HuH-7.5 (cell line): ENCODE data around the gene TMEM131L.
"Not testable (repeated sequence)": the region's sequence is repeated elsewhere in the genome, so short reads cannot be mapped to it uniquely, and the experiment has no call there.

Source experiments
- DNase-seq: peaks from one replicate; pipeline ENCODE4 v3.0.0; 2011; ENCODE audit warnings: low spot score

TMEM131L gene

GRCh38 chr4:153466081-153466948, at the start of gene TMEM131L:
Gene TMEM131L, plus strand, starts transcription at chr4:153466360. Its CDS starts 38 bp downstream, at chr4:153466398.
- peak; percentile 65 for DNase-seq

- not testable (repeated sequence) for DNase-seq
Measured at GRCh38 chr4:153416456-153416855, 49.7 kb upstream of the TMEM131L start.

- no peak for DNase-seq
Measured at GRCh38 chr4:153418121-153418520, 48.0 kb upstream of the TMEM131L start.

GRCh38 chr4:153418558-153418957, 47.6 kb upstream of the TMEM131L start:
- DNase-seq: no peak

- DNase-seq: no peak
Measured at GRCh38 chr4:153419029-153419428, 47.1 kb upstream of the TMEM131L start.

GRCh38 chr4:153419673-153420278, 46.4 kb upstream of the TMEM131L start:
- DNase-seq: no peak

GRCh38 chr4:153420361-153420760, 45.8 kb upstream of the TMEM131L start:
- no peak for DNase-seq

GRCh38 chr4:153421941-153422340, 44.2 kb upstream of the TMEM131L start:
- no peak for DNase-seq

GRCh38 chr4:153426207-153426885, 39.8 kb upstream of the TMEM131L start:
- DNase-seq: no peak

- no peak for DNase-seq
Measured at GRCh38 chr4:153427363-153428071, 38.6 kb upstream of the TMEM131L start.

- no peak for DNase-seq
Measured at GRCh38 chr4:153428941-153429475, 37.2 kb upstream of the TMEM131L start.

GRCh38 chr4:153432965-153433753, 33.0 kb upstream of the TMEM131L start:
- DNase-seq: peak; percentile 49

GRCh38 chr4:153433754-153434105, 32.4 kb upstream of the TMEM131L start:
- no peak for DNase-seq

GRCh38 chr4:153434190-153434589, 32.0 kb upstream of the TMEM131L start:
- DNase-seq: no peak

- DNase-seq: no peak
Measured at GRCh38 chr4:153438916-153439756, 27.0 kb upstream of the TMEM131L start.

- no peak for DNase-seq
Measured at GRCh38 chr4:153439831-153440230, 26.3 kb upstream of the TMEM131L start.

GRCh38 chr4:153440475-153440874, 25.7 kb upstream of the TMEM131L start:
- DNase-seq: no peak

GRCh38 chr4:153447175-153447905, 18.8 kb upstream of the TMEM131L start:
- no peak for DNase-seq

GRCh38 chr4:153448003-153448731, 18.0 kb upstream of the TMEM131L start:
- DNase-seq: no peak
